IgD-negative memory B cell (primary cell): ENCODE data around the gene PIK3CD. TPM values are rescaled to one million over a fixed set of nuclear protein-coding genes. Genes with fewer than 3 reads are reported as not detected.
"Not testable (repeated sequence)": the region's sequence is repeated elsewhere in the genome, so short reads cannot be mapped to it uniquely, and the experiment has no call there.

ENCODE experiments used
- H3K27ac Mint-ChIP-seq, 3 donors: one replicate each; pipeline ENCODE4 v1.8.0; 2020 to 2022; ENCODE audit warnings: mild to moderate bottlenecking in 3 of 3, mixed read lengths in 3 of 3, moderate library complexity in 1 of 3
- H3K27me3 Mint-ChIP-seq: one replicate; pipeline ENCODE4 v1.8.0; 2021; ENCODE audit warnings: mixed read lengths
- H3K36me3 Mint-ChIP-seq: one replicate; pipeline ENCODE4 v1.8.0; 2020; ENCODE audit warnings: mild to moderate bottlenecking, mixed read lengths
- H3K4me1 Mint-ChIP-seq, 3 donors: one replicate each; pipeline ENCODE4 v1.8.0; 2020 to 2022; ENCODE audit warnings: mixed read lengths in 3 of 3, mild to moderate bottlenecking in 1 of 3
- H3K4me3 Mint-ChIP-seq, 4 donors: one replicate each; pipeline ENCODE4 v1.8.0; 2020 to 2022; ENCODE audit warnings: mild to moderate bottlenecking in 4 of 4, mixed read lengths in 4 of 4, moderate library complexity in 3 of 4
- H3K9me3 Mint-ChIP-seq, 3 donors: one replicate each; pipeline ENCODE4 v1.8.0; 2020 to 2021; ENCODE audit warnings: mixed read lengths in 3 of 3, mild to moderate bottlenecking in 1 of 3
- polyA plus RNA-seq: library from polyadenylated mRNA; unstranded; fragments of 300-500 nt; fragmentation: Illumina TruSeq; gene quantifications from one replicate; pipeline ENCODE4 v1.2.3, GENCODE V29; 2021

PIK3CD gene
- polyA plus RNA-seq, 1 donor from 2014 or later = 82.6 TPM

GRCh38 chr1:9655836-9656235 lies 4.3 kb downstream of the PIK3CD start:
- peaks cover 59 to 60% (median 60%) of the 10 kb centered on the region in 3 donors for H3K4me1 Mint-ChIP-seq
- H3K27ac Mint-ChIP-seq = peak overlapping the region; percentile 94 to 98 (median 98)
- H3K36me3 Mint-ChIP-seq = peaks cover 6% of the 10 kb centered on the region
- peak overlapping the region; percentile 94 to 99 (median 96) for H3K4me3 Mint-ChIP-seq
- no peaks in the 10 kb centered on the region for H3K27me3 Mint-ChIP-seq
- no peaks in the 10 kb centered on the region for H3K9me3 Mint-ChIP-seq

GRCh38 chr1:9657521-9658032 lies 6.0 kb downstream of the PIK3CD start:
- peaks cover 56 to 58% (median 57%) of the 10 kb centered on the region in 3 donors for H3K4me1 Mint-ChIP-seq
- H3K27me3 Mint-ChIP-seq = no peaks in the 10 kb centered on the region
- H3K4me3 Mint-ChIP-seq = peak overlapping the region; percentile 55 to 99 (median 96)
- peak overlapping the region; percentile 94 to 98 (median 98) for H3K27ac Mint-ChIP-seq
- H3K9me3 Mint-ChIP-seq = no peaks in the 10 kb centered on the region
- H3K36me3 Mint-ChIP-seq = peaks cover 2% of the 10 kb centered on the region

DNA sequence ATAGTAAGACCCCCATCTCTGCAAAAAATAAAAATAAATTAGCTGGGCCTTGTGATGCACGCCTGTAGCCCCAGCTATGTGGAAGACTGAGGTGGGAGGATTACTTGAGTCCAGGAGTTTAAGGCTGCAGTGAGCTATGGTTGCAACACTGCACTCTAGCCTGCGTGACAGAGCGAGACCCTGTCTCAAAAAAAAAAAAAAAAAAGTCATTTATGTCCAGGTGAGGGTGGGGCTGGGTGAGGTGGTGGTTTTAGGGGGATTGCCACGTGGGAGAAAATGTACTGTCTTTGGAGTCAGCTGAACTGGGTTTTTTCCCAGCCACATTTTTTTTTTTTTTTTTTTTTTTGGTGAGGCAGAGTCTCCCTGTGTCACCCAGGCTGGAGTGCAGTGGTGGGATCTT lies 6.7 kb downstream of the PIK3CD start:
- Mint-ChIP-seq H3K9me3 (no peaks in the 10 kb centered on the region), H3K27ac (peak overlapping the region; percentile 39 to 98 (median 94)), H3K36me3 (peaks cover 3% of the 10 kb centered on the region), H3K4me3 (peak overlapping the region in 3 of 4 donors; percentile 5 to 97 (median 95)), H3K27me3 (no peaks in the 10 kb centered on the region), H3K4me1 (peaks cover 59 to 62% (median 62%) of the 10 kb centered on the region in 3 donors)

GRCh38 chr1:9659328-9659727 lies 7.8 kb downstream of the PIK3CD start:
- peak overlapping the region in 1 of 4 donors; percentile 28 for H3K4me3 Mint-ChIP-seq
- peak overlapping the region in 2 of 3 donors; percentile 46 to 92 for H3K27ac Mint-ChIP-seq
- no peaks in the 10 kb centered on the region for H3K27me3 Mint-ChIP-seq
- H3K4me1 Mint-ChIP-seq = peaks cover 48 to 53% (median 51%) of the 10 kb centered on the region in 3 donors
- no peaks in the 10 kb centered on the region for H3K9me3 Mint-ChIP-seq
- peaks cover 3% of the 10 kb centered on the region for H3K36me3 Mint-ChIP-seq

GRCh38 chr1:9663257-9663656 lies 11.7 kb downstream of the PIK3CD start:
- peak overlapping the region in 1 of 3 donors; percentile 20 for H3K27ac Mint-ChIP-seq
- peak overlapping the region in 2 of 4 donors; percentile 33 to 79 for H3K4me3 Mint-ChIP-seq
- no peaks in the 10 kb centered on the region for H3K27me3 Mint-ChIP-seq
- H3K9me3 Mint-ChIP-seq = no peaks in the 10 kb centered on the region
- H3K4me1 Mint-ChIP-seq = peaks cover 31 to 39% (median 36%) of the 10 kb centered on the region in 3 donors
- peaks cover 7% of the 10 kb centered on the region for H3K36me3 Mint-ChIP-seq

- Mint-ChIP-seq H3K27ac (peak overlapping the region in 2 of 3 donors; percentile 64 to 72), H3K4me3 (peak overlapping the region in 1 of 4 donors; percentile 75), H3K36me3 (peaks cover 7% of the 10 kb centered on the region), H3K9me3 (no peaks in the 10 kb centered on the region), H3K27me3 (no peaks in the 10 kb centered on the region), H3K4me1 (peaks cover 26 to 39% (median 28%) of the 10 kb centered on the region in 3 donors)
Observed at GRCh38 chr1:9665193-9665592, 13.7 kb downstream of the PIK3CD start.

DNA sequence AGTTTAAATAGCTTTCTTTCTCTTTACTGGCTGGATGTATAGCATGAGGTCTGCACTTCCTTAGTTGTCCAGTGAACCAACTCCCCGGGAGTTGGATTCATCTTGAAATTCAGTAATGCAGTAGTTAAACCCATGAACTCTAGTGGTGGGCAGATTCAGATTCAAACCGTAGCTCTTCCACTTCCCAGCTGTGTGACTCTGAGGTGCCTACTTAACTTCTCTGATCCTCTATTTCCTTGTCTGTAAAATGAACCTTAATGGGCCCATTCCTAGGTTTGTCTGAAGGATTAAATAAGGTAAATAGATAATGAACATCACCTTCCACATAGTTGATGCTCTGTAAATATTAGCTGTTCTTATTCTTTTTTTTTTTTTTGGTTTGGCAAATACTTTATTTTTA lies 16.5 kb downstream of the PIK3CD start:
- H3K4me3 Mint-ChIP-seq = peak overlapping the region in 1 of 4 donors; percentile 34
- H3K9me3 Mint-ChIP-seq = no peaks in the 10 kb centered on the region
- peak overlapping the region in 1 of 3 donors; percentile 73 for H3K27ac Mint-ChIP-seq
- peaks cover 5% of the 10 kb centered on the region for H3K36me3 Mint-ChIP-seq
- H3K4me1 Mint-ChIP-seq = peaks cover 27 to 40% (median 33%) of the 10 kb centered on the region in 3 donors
- H3K27me3 Mint-ChIP-seq = no peaks in the 10 kb centered on the region

DNA sequence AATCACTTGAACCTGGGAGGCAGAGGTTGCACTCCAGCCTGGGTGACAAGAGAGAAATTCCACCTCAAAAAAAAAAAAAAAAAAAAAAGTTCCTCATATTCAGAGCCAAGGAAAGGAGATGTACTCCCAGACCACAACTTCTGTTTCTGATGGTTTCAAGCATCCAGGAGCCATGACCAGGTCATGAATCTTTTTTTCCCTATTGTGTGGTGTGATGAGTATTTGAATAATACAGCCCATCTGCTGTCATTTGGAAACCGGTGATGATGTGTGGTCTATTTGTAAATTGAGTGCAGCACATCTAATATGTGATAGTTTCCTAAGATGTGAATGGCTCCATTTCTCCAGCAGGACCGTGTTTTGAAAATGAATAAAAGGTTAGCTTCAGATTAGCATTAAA lies 18.6 kb downstream of the PIK3CD start:
- H3K27me3 Mint-ChIP-seq = no peaks in the 10 kb centered on the region
- H3K9me3 Mint-ChIP-seq = no peaks in the 10 kb centered on the region
- H3K4me1 Mint-ChIP-seq = peaks cover 31 to 41% (median 32%) of the 10 kb centered on the region in 3 donors
- H3K36me3 Mint-ChIP-seq = peaks cover 9% of the 10 kb centered on the region
- peak overlapping the region in 1 of 4 donors; percentile 61 for H3K4me3 Mint-ChIP-seq
- peak overlapping the region in 2 of 3 donors; percentile 14 to 91 for H3K27ac Mint-ChIP-seq

GRCh38 chr1:9671377-9672140 lies 20.0 kb downstream of the PIK3CD start:
- peaks cover 4% of the 10 kb centered on the region for H3K36me3 Mint-ChIP-seq
- H3K4me3 Mint-ChIP-seq = no peak overlapping the region
- no peaks in the 10 kb centered on the region for H3K27me3 Mint-ChIP-seq
- H3K4me1 Mint-ChIP-seq = peaks cover 28 to 40% (median 31%) of the 10 kb centered on the region in 3 donors
- peak overlapping the region in 1 of 3 donors; percentile 88 for H3K27ac Mint-ChIP-seq
- H3K9me3 Mint-ChIP-seq = no peaks in the 10 kb centered on the region

DNA sequence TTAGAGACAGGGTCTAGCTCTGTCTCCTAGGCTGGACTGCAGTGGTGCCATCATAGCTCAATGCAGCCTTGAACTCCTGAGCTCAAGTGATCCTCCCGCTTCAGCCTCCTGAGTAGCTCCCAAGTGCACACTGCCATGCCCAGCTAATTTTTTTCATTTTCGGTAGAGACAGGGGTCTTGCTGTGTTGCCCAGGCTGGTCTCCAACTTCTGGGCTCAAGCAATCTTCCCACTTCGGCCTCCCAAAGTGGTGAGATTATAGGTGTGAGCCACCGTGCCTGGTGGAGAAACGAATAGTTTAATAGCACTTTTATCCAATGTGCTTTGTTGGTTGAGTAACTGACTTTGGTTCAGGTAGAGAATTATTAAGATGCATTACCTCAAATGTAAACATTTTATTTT lies 20.9 kb downstream of the PIK3CD start:
- H3K4me1 Mint-ChIP-seq = peaks cover 32 to 47% (median 36%) of the 10 kb centered on the region in 3 donors
- H3K9me3 Mint-ChIP-seq = no peaks in the 10 kb centered on the region
- no peak overlapping the region for H3K27ac Mint-ChIP-seq
- H3K36me3 Mint-ChIP-seq = peaks cover 4% of the 10 kb centered on the region
- H3K4me3 Mint-ChIP-seq = peak overlapping the region in 2 of 4 donors; percentile 28 to 57
- H3K27me3 Mint-ChIP-seq = no peaks in the 10 kb centered on the region

DNA sequence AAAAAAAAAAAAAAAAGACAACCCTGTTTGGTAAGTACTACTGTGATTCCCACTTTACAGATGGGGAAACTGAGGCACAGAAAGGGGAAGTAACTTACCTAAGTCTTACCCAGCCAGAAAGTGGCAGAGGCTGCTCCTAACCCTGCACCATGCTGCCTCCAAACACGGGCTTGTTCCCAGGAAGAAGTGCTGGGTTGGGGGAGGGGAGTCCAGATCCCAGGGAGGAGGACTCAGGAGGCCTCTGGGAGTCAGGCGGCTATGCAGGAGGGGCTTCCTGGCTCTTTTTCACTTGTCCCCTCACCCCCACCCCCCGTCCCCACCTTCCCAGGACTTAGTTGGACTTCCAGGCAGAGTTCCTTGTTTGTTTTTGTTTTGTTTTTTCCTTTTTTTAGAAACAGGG lies 23.9 kb downstream of the PIK3CD start:
- no peaks in the 10 kb centered on the region for H3K9me3 Mint-ChIP-seq
- peaks cover 32 to 43% (median 40%) of the 10 kb centered on the region in 3 donors for H3K4me1 Mint-ChIP-seq
- H3K4me3 Mint-ChIP-seq = no peak overlapping the region
- H3K36me3 Mint-ChIP-seq = peaks cover 4% of the 10 kb centered on the region
- no peak overlapping the region for H3K27ac Mint-ChIP-seq
- H3K27me3 Mint-ChIP-seq = no peaks in the 10 kb centered on the region

- H3K36me3 Mint-ChIP-seq, H3K9me3 Mint-ChIP-seq, H3K27me3 Mint-ChIP-seq, H3K4me3 Mint-ChIP-seq: not testable (repeated sequence)
- Mint-ChIP-seq H3K27ac (peak overlapping the region in 2 of 3 donors; percentile 80 to 92), H3K4me1 (peaks cover 33 to 46% (median 41%) of the 10 kb centered on the region in 3 donors)
Observed at GRCh38 chr1:9676128-9676527, 24.6 kb downstream of the PIK3CD start.

- Mint-ChIP-seq H3K27ac (peak overlapping the region; percentile 80 to 92 (median 80)), H3K4me1 (peaks cover 31 to 47% (median 46%) of the 10 kb centered on the region in 3 donors), H3K9me3 (no peaks in the 10 kb centered on the region), H3K4me3 (peak overlapping the region in 1 of 4 donors; percentile 37), H3K27me3 (no peaks in the 10 kb centered on the region), H3K36me3 (peaks cover 6% of the 10 kb centered on the region)
Observed at GRCh38 chr1:9676815-9677393, 25.4 kb downstream of the PIK3CD start.

DNA sequence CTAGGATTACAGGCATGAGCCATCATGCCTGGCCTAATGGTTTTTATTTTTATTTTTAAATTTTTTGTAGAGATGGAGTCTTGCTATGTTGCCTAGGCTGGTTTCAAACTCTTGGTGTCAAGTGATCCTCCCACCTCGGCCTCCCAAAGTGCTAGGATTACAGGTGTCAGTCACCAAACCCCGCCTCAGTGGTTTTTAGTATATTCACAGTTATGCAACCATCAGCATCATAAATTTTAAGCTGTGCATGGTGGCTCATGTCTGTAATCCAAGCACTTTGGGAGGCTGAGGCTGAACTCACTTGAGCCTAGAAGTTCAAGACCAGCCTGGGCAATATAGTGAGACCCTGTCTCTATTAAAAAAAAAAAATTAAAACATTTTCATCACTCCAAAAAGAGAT lies 28.6 kb downstream of the PIK3CD start:
- Mint-ChIP-seq H3K27me3 (no peaks in the 10 kb centered on the region), H3K4me3 (peak overlapping the region in 1 of 4 donors; percentile 63), H3K4me1 (peaks cover 31 to 48% (median 44%) of the 10 kb centered on the region in 3 donors), H3K27ac (peak overlapping the region in 1 of 3 donors; percentile 48), H3K36me3 (peaks cover 1% of the 10 kb centered on the region), H3K9me3 (no peaks in the 10 kb centered on the region)

DNA sequence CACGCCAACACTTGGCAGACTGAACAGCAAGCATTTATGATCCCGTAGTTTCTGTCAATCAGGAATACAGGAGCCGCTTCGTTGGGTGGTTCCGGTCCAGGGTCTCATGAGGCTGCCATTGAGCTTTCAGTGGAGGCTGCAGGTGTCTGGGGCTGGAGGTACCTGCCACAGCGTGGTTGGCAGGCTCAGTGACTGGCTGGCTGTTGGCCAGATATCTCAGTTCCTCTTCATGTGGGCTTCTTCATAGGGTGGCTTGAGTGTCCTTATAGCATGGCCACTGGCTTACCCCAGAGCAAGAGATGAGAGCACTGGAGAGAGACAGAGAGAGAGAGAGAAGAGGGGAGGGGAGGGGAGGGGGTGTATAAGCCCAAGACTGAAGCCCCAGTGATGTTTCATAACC lies 29.3 kb downstream of the PIK3CD start:
- Mint-ChIP-seq H3K36me3 (peaks cover 1% of the 10 kb centered on the region), H3K27ac (peak overlapping the region; percentile 48 to 91 (median 90)), H3K9me3 (no peaks in the 10 kb centered on the region), H3K27me3 (no peaks in the 10 kb centered on the region), H3K4me1 (peaks cover 35 to 51% (median 47%) of the 10 kb centered on the region in 3 donors), H3K4me3 (peak overlapping the region in 2 of 4 donors; percentile 77 to 89)
